Right ventricle myocardium superior (tissue), 1 donor: ENCODE data around the gene ZNF143. TPM values are rescaled to one million over a fixed set of nuclear protein-coding genes. Genes with fewer than 3 reads are reported as not detected.
"Not testable (repeated sequence)": the region's sequence is repeated elsewhere in the genome, so short reads cannot be mapped to it uniquely, and the experiment has no call there.

Experiments
- ATAC-seq: fragments of 200-7000 bp; cut with Tn5 transposase; one replicate; pipeline ENCODE4 v1.9.1; 2020; ENCODE audit warnings: mild to moderate bottlenecking; ENCODE audit not compliant: poor library complexity
- DNase-seq: peaks from one replicate; pipeline ENCODE4 v3.0.0-alpha.2; 2020
- intact Hi-C: fragments of 100-400 bp; cut with DNase I; formaldehyde crosslinking; loops from one replicate; pipeline ENCODE4 v1.11.2; 2022
- total RNA-seq: library from RNA; stranded (reverse); fragmentation: NEBNext Ultra II Directional; extraction: Animal tissue kit (Norgen Biotek cat#: 25700); gene quantifications from one replicate; pipeline ENCODE4 v1.2.1, GENCODE V29; 2021
- donor health status: DM: no; HTN: yes; CAD: no; lungs with severe emphysema.

ZNF143 gene
- total RNA-seq, 1 donor from 2014 or later: 25.3 TPM

DNA sequence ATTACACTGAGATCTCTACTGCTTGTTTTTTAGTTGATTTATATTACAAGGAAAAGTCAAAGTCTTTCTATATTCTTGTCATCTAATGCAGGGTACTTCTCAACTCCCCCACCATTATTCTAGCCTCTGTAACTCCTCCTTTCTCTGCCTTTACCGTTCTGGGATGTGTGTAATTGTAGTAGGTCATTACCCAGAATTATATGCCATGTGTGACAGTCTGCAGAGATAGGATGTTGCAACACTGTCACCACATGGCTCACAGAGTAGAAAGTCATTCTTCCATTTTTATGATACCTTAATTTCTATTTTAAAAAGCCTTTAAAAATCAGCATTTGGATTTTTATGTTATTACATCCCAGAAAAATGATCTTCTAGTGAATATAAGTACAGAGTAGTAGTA is 32.7 kb downstream of the ZNF143 start:
- no peak for DNase-seq
- no peak for ATAC-seq
- intact Hi-C loops: no loop called here

DNA sequence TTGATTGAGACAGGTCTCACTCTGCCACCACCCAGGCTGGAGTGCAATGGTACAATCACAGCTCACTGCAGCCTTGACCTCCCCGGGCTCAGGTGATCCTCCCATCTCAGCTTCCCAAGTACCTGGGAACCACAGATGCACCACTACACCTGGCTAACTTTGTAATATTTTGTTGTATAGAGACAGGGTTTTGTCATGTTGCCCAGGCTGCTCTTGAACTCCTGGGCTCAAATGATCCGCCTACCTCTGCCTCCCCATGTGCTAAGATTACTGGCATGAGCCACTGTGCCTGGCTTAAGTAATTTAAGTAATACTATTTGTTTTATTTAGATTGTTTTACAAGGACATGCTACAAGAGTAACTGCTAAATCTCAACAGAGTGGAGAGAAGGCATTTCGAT is 33.5 kb downstream of the ZNF143 start:
- DNase-seq: no peak
- ATAC-seq: no peak
- intact Hi-C loops: no loop called here

DNA sequence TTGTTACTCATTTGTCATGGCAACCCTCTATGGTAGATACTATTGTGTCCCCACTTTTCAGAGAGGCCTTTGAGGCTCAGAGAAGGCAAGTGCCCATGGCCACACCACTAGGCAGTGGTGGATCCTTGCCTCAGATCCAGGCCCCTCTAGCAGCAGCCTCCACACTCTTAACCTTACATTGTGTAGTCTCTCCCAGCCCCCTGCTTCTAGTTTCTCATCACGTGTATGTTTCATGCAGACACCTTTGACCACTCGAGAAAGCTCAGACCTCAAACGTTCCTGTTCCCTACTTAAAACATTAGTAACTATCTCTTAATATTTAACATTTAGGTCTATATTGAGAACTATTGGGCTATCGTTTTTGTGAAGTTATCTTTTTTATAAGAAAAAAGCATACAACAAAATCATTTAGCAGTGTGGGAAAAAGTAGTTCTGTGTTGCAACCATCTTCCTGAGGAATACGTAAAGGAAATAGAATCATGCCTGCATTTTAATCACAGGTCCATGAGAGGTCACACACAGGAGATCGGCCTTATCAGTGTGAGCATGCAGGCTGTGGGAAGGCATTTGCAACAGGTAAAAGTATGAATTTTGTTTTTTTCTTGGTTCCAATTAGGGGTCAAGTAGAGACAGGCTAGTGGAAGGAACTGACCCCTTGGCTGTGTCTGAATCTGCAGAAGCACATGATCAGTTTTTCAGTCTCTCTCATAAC is 35.1 kb downstream of the ZNF143 start:
- ATAC-seq: no peak
- intact Hi-C loops: no loop called here
- no peak for DNase-seq

DNA sequence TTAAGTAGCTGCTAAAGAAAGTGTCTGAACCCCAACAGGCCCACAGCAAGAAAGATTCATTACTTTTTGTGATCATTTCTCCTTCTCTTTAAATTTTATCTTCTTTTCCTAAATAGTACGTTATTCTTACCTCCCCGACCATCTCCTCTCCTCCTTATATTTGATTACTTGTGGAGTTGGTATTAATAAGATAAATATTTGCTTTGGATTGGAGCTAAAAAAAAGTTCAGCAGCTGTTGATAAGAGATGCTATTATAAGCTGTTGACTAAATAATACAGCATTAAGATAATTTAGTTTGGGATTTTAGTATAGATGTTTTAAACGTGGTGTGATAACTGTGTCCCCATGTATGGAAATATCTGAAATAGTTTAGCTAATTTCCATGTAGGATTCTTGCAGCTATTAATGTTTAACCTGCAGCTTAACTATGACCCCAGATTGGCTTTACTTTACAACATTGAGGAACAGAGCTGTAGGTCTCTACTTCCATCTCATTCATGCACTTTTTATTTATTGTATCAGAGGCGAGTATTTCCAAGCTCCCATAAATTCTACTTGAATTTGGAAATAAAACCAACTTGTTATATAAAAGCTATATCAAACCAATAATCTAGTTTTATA is 37.8 kb downstream of the ZNF143 start:
- ATAC-seq (no peak), DNase-seq (no peak)
- intact Hi-C loops: no loop called here

DNA sequence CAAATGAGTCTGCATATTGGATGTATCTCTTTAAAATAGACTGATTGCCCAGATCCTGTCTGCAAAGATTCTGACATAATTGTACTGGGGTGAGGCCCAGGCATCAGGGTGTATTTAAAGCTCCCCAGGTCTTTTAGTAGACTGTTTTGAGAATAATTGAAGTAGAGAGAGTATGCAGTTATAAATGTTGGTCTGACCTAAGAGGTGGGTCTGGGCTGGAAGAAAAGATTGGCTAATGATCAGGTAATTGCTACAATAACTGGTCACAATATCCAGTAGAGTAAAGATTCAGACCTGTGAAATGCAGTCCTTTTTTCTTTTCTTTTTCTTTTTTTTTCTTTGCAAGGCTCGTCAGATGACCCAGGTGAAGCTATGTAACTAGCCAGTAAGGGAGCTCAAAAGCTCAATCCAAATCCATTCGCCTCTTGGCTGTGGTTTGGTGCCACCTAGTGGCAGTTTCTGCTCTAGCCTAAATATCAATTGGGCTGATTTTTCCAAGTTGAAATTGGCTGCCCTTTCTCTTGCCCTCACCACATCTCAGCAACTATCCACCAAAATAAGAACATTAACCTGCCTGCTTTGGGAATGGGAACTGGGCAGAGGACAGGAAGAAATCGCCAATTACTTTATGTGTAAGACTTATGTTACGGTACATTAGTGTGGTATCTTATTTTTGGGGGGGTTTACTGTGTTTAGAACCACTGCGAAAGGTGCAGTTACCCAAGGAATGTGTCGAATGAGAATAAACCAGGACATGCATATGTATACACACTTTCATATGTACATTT is 45.9 kb downstream of the ZNF143 start:
- intact Hi-C loops: loop anchor here (10.0 kb wide), 1 partner anchor 492 kb away; no protein-coding TSS in a partner anchor
- ATAC-seq (peak; percentile 90), DNase-seq (peak; percentile 69)

DNA sequence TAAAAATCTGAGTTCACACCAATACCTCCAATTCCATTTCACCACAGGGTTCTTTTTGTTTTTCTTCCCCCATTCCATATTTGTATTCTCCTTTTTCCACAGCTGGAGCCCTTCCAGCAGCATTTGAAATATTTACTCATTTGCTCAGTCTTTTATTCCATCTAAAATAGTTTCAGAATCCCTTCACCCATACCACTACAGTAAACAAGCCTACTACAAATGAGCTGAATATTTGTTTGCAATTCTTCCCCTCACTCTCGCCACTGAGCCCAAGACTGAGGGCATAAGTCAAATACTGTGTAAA is 46.4 kb downstream of the ZNF143 start:
- no peak for DNase-seq
- intact Hi-C loops: loop anchor here (10.0 kb wide), 1 partner anchor 492 kb away; no protein-coding TSS in a partner anchor
- no peak for ATAC-seq

DNA sequence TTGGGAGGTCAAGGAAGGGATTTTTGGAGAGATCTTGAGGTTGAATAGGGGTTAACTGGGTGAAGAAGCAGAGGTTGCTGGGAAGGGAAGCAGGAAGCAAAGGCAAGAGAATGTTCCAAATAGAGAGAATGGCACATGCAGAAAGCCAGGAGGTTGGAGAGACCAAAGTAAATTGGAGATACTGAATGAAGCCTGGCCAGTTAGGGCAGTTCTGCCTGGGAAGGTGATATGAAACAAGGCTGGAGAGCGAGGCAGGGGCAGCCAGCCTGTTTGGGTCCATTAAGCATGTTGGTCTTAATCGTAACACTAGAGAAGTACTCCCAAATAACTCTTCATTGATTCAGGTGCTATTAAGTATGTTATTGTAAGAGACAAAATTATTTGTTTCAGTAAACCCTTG is 48.2 kb downstream of the ZNF143 start:
- ATAC-seq (no peak), DNase-seq (no peak)
- intact Hi-C loops: loop anchor here (10.0 kb wide), 1 partner anchor 494 kb away; no protein-coding TSS in a partner anchor

DNA sequence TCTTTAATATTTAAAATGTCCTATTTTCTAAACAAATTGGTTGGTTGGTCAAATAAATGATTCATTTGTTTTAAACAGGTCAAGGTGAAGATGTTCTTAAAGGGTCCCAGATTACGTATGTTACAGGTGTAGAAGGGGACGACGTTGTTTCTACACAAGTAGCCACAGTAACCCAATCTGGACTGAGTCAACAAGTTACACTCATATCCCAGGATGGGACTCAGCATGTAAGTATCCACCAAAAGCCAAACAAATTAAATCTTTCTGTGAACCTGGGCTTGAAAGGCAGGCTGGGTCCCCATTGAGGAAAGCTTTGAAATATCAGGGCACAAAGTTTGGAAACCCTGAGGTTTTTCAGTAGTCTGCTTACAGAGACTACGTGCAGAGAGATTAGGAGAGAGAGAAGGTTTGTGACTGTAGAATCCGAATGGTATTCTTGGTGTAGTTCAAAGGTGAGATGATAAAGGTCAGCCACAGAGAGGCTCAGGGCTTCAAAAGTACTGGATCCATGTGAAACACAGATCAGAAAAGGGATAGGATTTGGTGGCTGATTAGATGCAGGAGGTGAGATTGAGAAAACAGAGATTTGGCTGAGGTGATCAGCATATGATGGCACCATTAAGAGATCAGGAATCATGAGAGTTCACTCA is 51.7 kb downstream of the ZNF143 start:
- no peak for ATAC-seq
- intact Hi-C loops: no loop called here
- no peak for DNase-seq

DNA sequence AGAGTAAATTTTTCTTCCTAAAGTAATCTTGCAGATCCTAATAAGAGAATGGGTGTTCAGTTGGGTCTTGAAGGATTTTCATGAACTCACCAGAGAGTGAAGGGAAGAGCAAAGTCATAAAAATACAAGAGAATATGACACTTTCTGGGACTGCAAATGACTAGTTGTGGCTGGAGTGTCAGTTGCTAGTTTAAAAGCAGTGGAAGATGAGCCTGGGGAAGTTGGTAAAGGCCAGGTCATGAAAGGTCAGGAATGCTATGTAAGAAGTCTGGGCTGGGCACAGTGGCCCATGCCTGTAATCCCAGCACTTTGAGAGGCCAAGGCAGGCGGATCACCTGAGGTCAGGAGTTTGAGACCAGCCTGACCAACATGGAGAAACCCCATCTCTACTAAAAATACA is 53.8 kb downstream of the ZNF143 start:
- intact Hi-C loops, DNase-seq, ATAC-seq: not testable (repeated sequence)

DNA sequence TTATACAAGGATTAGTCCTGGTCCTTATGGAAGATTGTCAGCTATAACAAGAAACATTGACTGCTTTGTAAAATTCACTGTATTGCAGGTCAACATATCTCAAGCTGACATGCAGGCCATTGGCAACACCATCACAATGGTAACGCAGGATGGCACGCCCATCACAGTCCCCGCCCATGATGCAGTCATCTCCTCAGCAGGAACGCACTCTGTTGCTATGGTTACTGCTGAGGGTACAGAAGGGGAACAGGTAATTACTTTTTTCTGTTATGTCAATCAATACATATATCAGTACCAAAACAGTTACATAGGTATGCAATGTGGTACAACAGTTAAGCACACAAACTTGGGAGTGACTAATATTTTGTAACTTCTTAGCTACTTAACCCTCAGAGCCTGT is 55.3 kb downstream of the ZNF143 start:
- ATAC-seq (no peak), DNase-seq (no peak)
- intact Hi-C loops: no loop called here

DNA sequence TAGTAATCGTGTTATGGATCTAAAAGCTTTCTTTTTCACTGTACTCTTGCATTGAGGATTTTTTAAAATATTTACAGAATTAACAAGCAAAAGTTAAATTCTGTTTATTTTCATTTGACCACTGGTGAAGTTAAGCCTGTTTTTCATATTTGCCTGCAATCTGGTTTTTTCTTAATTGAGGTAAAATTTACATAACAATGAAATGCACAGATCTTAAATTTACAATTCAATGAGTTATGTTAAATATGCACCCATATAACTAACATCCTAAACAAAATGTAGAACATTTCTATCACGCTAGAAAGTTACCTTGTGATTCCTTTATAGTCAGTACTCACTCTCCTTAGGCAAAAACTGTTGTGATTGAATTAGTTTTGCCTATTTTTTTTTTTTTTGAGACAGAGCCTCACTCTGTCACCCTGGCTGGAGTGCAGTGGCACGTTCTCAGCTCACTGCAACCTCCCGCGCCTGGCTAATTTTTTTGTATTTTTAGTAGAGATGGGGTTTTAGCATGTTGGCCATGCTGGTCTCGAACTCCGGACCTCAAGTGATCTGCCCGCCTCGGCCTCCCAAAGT is 58.1 kb downstream of the ZNF143 start:
- ATAC-seq (no peak), DNase-seq (no peak)
- intact Hi-C loops: no loop called here

DNA sequence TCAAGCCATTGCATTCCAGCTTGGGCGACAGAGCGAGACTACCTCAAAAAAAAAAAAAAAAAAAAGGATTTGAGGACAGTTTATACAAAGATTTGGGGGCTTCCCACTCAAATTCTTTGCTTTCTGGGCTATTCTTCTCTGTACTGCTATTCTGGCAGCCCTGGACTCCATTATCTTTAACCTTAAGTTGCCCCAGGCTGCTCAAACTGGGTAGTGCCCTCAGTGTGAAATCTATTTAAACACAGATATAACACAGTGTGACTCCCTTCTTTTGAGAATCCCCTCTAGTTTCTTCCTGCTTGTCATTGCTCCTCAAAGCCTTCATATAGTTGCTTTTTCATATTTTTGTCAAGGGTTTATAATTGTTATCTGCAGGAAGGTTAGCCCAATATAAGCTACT is 63.2 kb downstream of the ZNF143 start:
- ATAC-seq (peak; percentile 46), DNase-seq (no peak)
- intact Hi-C loops: no loop called here

DNA sequence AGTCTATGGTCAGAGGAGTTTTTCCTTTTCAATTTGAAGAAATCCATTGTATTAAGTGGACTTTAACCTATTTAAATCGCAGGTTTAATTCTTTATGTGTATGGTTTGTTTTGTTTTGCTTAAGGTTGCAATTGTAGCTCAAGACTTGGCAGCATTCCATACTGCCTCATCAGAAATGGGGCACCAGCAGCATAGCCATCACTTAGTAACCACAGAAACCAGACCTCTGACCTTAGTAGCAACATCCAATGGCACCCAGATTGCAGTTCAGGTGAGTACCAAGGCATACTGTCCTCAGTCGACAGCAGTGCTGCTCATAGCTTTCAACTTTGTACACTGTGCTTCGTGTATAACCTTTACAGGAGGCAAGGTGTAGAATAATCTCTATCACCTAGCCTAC is 64.3 kb downstream of the ZNF143 start:
- intact Hi-C loops: no loop called here
- no peak for ATAC-seq
- no peak for DNase-seq

DNA sequence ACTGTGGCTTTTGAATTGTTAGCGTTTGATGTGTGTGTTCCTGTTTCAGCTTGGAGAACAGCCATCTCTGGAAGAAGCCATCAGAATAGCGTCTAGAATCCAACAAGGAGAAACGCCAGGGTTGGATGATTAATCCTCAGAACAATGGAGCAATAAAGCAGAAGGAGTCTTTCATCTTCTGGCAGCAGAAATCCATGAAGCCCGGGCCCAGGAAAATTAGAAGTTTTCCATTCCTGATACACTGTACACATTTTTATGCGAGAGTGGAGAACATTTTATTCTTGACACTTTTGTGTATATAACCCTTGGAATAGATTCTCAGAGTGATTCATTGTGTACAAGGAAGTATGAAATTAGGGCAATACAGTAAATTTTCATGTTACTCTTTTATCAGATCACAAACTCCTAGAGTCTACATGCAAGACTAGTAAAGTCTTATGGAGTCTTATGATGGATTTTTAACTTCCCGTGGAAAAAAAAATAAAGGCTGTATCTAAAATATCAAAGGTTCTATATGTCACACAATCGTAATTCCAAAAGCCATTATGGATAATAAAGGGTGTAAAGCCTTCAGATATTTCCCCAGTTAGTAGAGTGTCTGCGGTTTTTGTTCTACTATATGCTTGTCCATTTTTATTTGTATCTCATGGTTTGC is 66.8 kb downstream of the ZNF143 start:
- DNase-seq (no peak), ATAC-seq (peak; percentile 33)
- intact Hi-C loops: no loop called here

DNA sequence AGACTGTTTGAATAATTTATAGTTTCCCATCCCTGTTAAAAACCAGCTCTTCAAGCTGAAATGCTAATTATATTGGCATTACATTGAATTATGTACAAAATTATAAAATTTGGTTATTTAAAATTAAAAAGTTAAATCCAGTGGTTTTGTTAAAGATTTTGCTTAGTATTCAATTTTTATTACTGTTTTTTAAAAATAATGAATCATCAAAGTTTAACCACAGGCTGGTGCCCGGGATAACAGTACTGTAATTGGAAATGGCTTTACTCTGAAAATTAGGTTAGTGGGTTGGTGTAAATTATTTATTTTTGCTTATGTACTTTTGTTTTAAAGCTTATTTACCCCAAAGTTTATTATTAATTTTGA is 67.3 kb downstream of the ZNF143 start:
- intact Hi-C loops: no loop called here
- DNase-seq: no peak
- ATAC-seq: no peak

DNA sequence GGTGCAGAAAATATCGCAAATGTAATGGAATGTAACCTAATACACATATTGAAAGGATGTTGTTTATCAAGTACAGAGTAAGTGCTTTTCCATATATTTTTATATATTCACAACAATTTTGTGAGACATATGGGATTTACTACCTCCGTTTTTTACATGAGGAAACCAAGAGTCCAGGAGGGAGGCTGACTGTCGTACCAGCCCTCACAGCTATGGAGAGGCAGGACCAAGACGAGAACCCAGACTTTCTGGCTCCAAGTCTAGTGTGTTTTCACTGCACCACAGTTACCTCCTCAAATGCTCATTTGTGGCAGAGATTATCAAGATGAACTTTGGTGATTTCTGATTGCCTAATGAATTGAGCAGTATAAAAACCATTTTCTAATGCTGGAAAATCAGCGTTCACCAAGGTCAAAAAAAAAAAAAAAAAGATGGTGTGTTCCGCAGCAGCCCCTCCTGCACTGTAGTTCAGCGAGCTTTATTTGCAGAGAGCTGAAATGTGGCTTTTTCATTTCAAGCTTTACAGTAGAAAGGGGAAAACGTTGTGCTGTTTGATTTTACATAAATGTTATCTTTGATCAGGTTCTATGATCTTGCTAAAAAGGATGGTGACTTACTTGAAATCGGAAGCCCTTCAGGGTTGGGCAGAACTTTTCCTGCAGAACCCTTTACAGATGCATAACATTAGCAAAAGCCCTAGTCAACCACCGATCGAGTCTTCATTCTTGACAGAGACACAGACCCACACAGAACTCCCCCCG is 67.9 kb downstream of the ZNF143 start:
- no peak for DNase-seq
- intact Hi-C loops: no loop called here
- no peak for ATAC-seq

DNA sequence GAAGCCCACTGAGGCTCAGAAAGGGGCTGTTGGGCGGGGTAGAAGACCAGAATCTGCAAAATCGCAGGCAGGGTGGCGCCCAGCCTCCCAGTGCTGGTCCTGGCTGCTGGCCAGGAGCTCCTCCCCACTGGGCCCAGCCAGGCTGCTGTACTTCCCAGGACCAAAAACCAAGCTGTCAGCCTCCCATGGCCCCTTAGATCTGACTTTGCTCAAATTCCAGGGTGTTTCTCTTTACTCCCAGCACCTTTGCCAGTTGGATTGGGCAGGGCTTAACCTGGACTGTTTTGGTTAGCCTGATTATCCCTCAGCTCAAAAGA is 68.5 kb downstream of the ZNF143 start:
- DNase-seq (peak; percentile 66), ATAC-seq (peak; percentile 75)
- intact Hi-C loops: no loop called here

DNA sequence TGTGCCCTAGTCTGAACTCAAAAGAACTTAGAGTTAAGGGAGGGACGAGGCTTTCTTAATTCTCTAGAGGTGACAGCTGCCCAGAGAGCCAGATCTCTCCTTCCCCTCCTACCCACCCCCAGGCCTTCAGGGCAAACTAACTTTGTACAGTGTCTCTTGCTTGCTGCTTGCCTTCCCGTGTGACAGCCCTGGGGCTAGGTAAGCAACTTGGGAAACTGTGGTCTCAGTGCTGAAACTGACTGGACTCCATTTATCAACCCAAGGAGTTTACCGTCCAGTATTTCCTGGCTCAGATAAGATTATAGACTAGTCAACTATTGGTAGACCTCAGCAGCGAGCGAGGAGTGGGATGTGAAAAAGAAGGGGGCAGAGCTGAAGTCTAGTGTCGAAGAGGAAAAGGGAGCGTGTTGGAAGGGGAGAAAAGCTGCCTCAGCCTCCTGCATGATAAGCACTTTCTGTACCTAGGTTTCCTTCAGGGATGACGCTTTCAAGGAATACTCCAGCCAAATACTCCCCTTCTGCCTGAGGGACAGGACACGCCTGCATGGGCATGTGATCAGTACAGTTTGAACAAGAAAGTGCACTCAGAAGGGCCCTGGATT is 69.3 kb downstream of the ZNF143 start:
- intact Hi-C loops: loop anchor here (10.0 kb wide), 2 partner anchors 85 to 215 kb away; no protein-coding TSS in a partner anchor
- DNase-seq (no peak), ATAC-seq (no peak)
